Stimulated activated CD8-positive, alpha-beta memory T cell treated with anti-CD3 and anti-CD28 coated beads, Interleukin-7, amount 100 ng/mL, for 48 hours (primary cell): Measurements from ENCODE around the gene COQ10A.

ENCODE experiments used
- DNase-seq, 2 donors: peaks; one replicate each; pipeline ENCODE4 v3.0.0-alpha.2; 2020; ENCODE audit warnings: low read depth in 1 of 2; ENCODE audit errors: extremely low read depth in 1 of 2

COQ10A gene

DNA sequence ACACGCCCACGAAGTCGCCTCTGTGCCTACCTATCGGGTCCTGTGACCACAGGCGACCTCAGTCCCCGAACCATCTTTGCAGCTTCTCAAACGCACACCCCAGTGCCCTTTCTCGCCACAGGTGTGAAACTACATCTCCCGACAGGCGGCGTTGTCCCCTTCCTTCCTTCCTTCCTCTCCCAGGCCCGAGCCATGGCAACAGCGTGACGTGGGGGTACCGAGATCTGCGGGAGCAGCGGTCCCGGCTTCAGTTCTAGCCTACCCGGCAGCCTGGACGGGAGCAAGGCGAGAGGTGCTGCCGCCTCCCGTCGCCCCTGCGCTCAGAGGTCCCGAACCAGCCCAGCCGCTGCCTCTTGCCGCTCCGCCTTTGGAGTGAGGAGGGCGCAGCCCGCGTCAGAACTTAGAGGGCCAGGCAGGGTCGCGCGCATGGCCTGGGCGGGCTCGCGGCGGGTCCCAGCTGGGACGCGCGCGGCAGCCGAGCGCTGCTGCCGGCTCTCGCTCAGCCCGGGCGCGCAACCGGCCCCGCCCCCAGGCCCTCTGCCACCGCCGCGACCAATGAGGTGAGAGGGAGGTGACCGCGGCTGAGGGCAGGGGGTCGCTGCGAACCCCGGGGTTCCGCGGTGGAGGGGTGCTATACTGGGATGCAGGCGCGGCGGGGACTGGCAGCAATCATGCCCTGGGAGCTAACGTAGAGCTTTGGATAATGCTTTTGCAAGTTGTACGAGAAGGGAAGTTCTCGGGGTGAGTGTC lies at the start of gene COQ10A:
TSS of gene COQ10A (plus strand) at position 250 of the 750 bp plus-strand sequence. CDS start at position 427, 177 bp downstream.
- peak; percentile 67 to 80 for DNase-seq

DNA sequence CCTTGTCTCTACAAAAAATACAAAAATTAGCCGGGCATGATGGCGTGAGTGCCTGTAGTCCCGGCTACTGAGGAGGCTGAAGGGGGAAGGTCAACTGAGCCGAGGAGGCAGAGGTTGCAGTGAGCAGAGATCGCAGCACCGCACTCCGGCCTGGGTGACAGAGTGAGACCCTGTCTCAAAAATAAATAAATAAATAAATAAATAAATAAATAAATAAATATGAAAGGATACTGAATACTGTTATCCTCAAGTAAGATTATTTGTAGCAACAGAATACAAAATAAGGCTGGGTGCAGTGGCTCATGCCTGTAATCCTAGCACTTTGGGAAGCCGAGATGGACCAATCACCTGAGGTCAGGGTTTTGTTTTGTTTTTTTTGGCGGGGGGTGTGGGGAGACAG lies 46.9 kb upstream of the COQ10A start:
- DNase-seq, result no peak

DNA sequence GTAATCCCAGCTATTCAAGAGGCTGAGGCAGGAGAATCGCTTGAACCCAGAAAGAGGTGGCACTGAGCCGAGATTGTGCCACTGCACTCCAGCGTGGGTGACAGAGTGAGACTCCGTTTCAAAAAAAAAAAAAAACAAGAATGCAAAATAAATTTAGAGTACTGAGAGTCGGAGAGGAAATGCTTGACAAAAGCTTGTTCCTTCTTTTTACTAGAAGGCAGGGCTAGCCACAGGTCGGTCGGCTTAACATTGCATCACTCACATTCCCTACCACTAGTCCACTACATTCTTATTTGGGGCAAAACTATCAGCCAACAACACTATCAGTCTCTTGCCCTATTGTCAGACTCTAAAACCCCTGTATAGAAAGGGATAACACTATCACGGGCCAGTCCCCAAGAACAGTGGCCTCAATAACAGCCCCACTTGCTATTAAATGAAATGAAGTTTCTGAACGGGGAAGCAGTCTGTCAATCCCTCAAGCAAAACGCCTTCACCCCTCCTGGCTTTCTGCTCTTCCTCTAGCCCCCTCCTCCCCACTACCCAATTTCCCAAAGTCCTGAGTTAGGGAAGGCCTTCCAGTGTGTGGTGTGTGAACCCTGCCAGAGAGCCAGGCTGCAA lies 46.0 kb upstream of the COQ10A start:
- no peak for DNase-seq

DNA sequence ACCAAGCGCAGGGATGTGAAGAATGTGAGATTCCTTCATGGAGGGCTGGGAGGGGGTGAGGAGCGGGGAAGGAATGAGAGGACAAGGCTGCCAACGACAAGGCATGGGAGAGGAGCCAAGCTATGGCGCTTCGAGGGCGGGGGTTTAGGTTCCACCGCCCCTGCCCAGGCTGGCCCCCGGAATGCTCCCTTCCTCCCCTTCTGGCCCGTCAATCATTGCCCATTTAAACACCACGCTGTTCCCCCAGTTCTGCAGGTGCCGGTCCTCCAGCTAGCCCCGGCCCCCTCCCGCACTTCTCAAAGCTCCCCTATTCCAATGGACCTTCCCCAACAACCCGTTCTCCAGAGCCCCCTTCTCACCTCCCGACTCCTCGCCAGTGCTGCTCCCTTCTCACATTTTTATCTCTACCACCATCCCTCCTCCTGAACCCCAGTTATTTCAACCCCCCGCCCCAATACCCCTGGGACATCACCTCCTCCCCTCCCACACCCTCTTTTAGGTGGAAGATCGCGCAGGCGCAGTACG lies 45.4 kb upstream of the COQ10A start:
- no peak for DNase-seq

DNA sequence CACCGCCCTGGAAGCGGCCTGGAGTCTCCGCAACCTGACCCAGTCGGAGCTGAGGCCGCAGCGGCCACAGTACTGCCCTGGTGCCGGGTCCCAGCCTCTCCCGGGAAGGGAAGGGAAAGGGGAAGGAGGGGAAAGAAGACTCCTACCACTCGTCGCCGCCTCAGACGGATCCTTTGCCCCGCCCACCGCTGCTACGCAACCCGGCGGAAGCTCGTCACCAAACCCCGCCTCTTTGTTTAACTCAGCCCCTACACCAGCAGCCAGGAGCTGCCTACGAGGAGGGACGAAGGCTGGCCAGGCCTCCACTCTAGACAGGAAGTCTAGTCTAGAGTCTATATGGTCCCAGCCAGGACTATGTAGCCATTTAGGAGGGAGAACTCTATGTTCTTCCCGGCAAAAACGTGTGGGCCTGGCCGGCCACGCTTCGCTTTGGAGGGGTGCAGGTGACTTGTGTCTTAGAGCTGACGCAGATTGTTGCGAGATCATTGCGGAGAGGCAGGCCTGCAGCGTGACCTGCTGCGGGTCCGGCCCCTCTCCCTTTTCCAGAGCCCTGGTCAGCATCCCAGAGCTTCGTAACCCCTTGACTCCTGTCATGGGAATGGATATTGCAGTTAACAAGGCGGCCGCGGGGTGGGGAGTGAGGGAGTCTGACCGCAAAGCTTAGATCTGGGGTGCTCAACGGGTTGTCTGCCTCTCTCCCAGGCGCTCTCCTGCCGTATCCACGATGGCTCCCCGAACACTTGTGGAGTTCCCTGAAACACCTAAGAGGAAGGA lies 44.8 kb upstream of the COQ10A start, which contains the start of gene RNF41:
TSS of gene RNF41 (minus strand) at position 166 of the 774 bp plus-strand sequence. CDS start 7,875 bp downstream, outside the sequence.
- peak; percentile 73 to 86 for DNase-seq

DNA sequence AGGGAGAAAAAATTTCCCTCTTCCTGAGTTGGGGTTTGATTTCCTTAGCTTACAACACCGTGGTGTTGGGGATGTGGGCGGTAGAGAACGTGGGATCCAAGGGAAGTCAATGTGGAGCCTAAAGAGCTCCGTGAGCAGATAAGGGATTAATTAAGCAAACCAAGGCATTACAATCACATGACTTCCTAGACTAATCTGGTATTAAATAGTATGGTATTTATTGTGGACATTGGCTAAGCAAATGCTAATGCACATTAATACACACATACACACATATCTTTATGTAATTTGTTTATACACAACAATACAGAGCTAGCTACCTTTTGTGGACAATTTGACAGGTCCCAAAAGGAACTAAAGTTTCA lies 44.2 kb upstream of the COQ10A start:
- no peak for DNase-seq

DNA sequence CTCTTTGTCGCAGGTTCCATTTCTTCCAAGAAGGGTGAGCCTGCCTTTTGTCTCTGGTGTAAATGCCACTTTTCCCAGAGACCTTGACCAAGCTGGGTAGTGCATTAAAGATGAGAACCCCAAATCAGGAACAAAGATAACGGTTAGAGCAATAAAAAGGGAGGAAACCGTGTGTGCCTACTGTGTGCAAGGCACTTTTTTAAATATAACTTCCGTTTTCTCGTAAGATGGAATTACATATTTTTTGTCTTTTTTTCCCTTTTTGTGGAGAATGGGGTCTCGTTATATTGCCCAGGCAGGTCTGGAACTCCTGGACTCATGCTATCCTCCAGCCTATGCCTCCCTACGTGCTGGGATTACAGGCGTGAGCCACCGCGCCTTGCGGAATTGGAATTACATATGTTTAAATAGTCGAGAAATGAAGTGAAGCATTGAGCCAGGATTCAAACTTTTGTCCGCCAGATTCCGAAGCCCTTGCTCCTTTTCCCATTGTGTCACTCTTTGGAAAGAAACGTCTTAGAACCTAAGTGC lies 43.1 kb upstream of the COQ10A start:
- DNase-seq, result no peak

DNA sequence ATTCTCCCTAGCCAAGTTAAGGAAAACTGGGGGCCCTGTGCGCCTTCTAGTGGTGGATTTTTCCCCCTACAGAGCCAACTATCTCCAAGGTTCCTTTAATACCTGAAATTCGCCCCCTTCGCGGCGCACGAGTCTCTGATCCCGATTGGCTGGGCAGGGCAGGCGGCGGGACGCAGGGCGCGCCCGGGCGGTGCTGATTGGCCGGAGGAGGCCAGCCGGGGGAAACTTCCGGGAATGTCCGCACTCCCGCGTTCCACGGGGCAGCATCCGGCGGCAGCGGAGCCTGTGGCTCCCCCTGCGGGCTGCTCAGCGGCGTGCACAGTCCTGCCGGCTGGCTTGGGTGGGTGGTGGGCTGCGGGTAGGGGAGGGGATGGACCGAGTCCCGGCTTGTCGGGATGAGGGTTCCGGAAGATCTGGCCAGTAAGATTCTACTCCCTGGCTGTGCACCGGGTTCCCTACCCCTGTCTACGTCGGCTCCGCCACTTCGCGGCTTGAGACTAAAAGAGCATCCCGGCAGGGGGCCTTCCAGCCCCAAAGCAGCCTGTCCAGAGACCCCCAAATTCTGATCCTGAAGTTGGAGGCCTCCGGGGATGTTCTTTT lies 42.5 kb upstream of the COQ10A start, which contains the start of gene NABP2:
TSS of gene NABP2 (plus strand) at position 241 of the 600 bp plus-strand sequence. CDS start 515 bp downstream, outside the sequence.
- DNase-seq, result peak; percentile 94 to 96

DNA sequence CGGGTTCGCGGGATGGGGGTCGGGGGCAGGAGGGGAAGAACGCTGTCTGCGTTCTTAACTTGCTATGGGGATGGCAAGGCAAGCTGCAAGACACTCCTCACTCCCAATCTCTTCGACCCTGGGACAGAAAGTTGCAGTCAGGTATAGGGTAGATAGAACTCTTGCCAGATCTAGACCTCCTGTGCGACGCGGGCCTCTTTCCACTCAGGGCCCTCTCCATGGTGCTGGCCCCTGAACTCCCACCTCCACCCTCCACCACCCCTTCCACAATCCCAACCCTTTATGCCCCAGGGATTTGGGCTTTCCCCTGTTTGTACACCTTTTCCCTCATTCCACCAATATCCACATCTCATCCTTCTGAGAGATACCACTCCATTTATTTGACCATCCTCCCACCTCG lies 41.8 kb upstream of the COQ10A start:
- DNase-seq, result no peak

DNA sequence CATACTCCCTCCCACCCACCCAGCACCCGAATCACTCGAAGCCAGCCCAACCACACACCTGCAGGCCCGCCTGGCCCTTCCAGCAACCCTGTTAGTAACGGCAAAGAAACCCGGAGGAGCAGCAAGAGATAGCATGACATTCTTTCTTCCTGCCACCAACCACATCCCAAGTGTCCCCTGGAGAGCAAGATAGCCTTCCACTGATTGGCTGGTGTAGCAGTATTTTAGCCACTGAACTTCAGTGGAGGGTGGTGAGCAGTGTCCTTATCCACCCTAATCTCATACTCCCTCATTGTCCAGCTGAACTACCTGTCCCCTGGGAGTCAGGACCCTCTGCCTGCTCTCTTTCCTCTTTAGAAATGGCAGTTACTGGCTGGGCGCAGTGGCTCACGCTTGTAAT lies 37.7 kb upstream of the COQ10A start:
- DNase-seq, result no peak

DNA sequence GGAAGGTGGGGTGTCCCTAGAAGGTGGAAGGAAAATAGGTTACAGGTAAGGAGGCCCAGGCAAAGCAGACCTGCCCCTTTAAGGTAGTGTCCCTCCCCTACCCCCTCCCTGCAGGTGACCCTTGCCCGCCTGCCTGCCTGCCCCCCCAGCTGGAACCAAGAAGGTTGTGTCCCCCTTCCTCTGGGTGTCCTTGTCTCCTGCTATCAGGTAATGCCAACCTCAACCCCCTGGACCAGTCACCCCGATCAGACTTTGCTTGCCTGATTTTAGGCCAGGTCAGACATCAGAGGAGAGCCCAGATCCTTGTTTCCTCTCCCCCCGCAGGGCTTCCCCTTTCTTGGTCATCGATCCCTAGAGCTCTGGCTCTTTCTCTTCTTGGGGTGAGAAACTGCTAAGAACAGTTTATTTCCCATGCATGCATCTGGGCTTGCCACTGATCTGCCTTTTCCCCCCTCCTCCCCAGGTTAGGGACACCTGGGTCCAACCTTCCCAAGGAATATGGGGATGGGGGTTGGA lies 36.8 kb upstream of the COQ10A start, which contains the start of gene SLC39A5:
TSS of gene SLC39A5 (plus strand) at position 136 of the 516 bp plus-strand sequence. CDS start 1,224 bp downstream, outside the sequence.
- DNase-seq, result no peak

DNA sequence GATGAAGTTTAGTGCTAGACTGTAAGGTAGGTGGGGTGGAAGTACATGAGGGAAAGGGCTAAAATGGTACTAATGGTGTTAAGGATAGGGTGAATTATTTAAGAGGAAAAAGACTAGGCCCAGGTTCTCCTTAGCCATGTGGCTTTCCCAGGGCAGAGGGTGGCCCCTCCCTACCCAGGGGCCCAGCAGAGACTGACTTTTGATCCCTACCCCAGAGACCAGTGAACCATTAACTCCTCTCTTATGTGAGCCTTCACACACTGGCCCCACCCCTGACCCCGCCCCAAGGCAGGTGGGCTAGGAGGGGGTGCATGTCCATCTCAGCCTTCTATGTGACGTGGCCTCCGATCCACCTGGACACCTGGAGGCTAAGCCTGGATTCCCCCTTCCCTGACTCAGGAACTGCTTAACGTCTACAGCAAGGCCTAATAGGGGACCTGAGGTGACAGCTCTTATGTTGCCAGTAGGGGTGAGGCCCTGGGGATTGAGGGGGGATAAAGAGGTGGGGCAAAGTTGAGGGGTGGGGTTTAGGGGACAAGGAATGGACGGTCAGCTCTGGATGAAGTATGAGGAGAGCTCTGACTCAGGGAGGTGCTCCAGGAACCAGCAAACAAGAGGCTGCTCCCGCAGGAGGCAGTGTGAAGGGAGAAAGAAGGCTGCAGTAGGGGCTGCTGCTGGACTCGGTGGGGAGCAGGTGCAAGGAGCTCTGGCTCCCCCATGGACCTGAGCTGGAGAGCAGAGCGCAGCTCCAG lies 36.1 kb upstream of the COQ10A start:
- no peak for DNase-seq

DNA sequence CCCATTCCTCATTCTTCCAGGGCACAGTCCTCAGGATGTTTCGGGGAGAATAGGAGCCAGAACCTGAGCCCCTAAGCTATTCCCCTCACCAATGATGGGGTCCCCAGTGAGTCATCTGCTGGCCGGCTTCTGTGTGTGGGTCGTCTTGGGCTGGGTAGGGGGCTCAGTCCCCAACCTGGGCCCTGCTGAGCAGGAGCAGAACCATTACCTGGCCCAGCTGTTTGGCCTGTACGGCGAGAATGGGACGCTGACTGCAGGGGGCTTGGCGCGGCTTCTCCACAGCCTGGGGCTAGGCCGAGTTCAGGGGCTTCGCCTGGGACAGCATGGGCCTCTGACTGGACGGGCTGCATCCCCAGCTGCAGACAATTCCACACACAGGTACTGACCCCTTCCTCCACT lies 35.6 kb upstream of the COQ10A start:
- no peak for DNase-seq

DNA sequence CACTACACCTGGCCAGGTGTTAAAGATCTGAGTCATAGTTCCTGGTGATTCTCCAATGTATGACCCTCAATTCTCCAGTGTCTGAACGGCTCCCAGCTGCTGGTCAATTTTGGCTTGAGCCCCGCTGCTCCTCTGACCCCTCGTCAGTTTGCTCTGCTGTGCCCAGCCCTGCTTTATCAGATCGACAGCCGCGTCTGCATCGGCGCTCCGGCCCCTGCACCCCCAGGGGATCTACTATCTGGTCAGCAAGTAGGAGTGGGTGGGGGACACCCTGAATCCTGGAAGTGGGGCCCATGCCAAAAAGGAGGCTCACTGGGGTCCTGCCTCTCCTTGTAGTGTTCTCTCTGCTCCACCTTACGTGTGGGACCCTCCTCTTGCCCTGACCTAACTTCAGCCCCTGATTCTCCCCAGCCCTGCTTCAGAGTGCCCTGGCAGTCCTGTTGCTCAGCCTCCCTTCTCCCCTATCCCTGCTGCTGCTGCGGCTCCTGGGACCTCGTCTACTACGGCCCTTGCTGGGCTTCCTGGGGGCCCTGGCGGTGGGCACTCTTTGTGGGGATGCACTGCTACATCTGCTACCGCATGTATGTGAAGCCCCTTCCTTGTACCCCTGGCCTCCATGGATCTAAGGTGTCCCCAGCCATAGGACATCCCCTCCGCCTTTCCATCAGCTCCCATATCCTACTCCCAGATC lies 31.9 kb upstream of the COQ10A start:
- DNase-seq, result no peak

DNA sequence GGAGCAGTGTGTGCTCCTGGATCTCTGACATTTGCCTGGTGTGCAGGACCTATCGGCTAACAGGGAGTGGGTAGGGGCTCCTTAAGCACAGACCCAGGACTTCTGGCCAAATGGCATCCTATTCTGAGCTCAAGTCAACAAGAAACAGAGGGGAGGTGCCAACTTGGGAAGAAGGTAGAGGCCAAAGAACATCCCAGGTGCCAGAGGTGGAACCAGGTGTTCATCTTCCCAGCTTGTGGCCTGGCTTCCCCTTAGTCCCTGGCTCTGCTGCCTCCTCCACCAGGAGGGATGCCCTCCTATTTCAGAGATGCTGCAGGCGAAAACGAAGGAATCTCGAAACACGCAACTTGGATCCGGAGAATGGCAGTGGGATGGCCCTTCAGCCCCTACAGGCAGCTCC lies 30.7 kb upstream of the COQ10A start:
- no peak for DNase-seq

DNA sequence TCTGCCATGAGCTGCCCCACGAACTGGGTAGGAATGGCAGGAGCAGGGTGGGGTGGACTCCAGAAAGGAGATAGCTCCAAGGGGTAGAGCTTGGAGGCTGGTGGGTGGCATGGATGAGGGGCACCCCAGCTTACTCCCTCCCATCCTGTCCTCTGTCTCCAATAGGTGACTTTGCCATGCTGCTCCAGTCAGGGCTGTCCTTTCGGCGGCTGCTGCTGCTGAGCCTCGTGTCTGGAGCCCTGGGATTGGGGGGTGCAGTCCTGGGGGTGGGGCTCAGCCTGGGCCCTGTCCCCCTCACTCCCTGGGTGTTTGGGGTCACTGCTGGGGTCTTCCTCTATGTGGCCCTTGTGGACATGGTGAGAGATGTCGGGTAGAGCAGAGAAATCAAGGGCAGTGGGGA lies 29.8 kb upstream of the COQ10A start:
- DNase-seq, result no peak

DNA sequence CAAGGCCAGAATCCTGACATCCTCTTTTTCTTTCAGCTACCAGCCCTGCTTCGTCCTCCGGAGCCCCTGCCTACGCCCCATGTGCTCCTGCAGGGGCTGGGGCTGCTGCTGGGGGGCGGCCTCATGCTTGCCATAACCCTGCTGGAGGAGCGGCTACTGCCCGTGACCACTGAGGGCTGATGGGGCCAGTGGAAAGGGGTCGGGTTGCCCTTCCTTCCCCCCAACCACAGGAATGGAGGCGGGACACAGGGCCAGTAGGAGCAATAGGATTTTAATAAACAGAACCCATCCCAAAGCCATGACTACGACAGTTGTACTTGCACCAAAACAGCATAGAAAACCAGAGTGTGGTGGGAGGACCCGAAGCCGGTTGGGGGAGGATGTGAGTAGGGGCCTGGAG lies 29.2 kb upstream of the COQ10A start:
- no peak for DNase-seq

DNA sequence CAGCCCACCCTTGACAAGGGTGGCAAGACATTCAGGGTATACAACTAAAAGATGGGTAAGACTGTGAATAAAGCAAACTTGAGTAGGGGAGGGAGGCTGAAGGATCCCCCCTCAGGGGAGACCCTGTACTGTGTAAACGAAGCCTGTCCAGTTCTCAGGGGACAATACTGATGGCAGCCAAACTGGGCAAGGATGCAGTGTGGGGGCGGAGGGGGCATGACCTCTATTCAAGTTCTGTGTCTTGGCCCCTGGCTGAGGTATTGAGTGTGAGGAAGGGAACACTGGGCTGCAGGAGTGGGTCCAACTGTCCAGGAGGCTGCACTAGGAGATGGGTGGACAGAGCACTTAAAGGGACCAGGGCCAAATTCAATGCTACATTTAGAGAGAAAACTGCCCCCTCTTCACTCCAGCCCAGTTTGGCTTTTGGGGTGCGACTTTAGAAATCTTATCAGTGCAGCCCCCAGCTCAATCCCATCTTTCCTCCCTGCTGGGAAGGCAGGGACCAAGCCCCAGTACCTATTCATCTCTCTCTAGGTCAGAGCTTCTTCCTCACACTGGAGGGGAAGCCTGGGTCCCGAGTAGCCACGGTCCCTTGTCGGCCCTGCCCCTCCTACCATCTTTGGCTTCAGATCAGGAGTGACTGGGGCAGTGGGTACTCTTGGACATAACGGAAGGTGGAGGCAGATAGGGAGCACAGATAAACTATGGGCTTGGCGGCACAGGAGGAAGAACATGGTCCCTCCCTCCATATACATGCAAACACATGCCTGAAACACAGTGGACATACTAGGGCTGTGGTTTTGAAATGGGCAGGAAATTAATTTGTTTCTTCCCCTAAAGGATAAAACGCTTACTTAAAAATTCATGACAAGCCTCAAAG lies 25.1 kb upstream of the COQ10A start:
- no peak for DNase-seq
